HEK293T (cell line): ENCODE results near the gene OR10V1.

Experiments used
- CTCF ChIA-PET: fragments of 350-600 bp; formaldehyde crosslinking; extraction: SDS; loops from one replicate; lab custom pipeline; 2021; ENCODE audit warnings: antibody characterized with exemption, inconsistent platforms; lab: Yijun Ruan, JAX
- POLR2A ChIA-PET: fragments of 350-600 bp; formaldehyde crosslinking; extraction: SDS; loops from one replicate; lab custom pipeline; 2020; ENCODE audit warnings: antibody characterized with exemption, inconsistent platforms; lab: Yijun Ruan, JAX
- DNase-seq: peaks from one replicate; pipeline ENCODE4 v3.0.0; 2012; ENCODE audit warnings: mixed read lengths; ENCODE audit errors: extremely low spot score
- ARNT ChIP-seq: fragments of 450-650 bp; IDR thresholded peaks from 2 replicates; pipeline ENCODE4 v1.6.1; 2017; ENCODE audit warnings: mild to moderate bottlenecking
- BHLHE40 ChIP-seq: fragments of 450-650 bp; IDR thresholded peaks from 2 replicates; pipeline ENCODE4 v1.6.1; 2016; ENCODE audit warnings: mild to moderate bottlenecking, moderate library complexity, borderline replicate concordance
- CTBP1 ChIP-seq: fragments of 450-650 bp; IDR thresholded peaks from 2 replicates; pipeline ENCODE4 v1.6.1; 2016; ENCODE audit warnings: borderline replicate concordance
- ELF4 ChIP-seq: fragments of 450-650 bp; IDR thresholded peaks from 2 replicates; pipeline ENCODE4 v1.6.1; 2017; ENCODE audit warnings: antibody characterized with exemption
- FOXA1 ChIP-seq: fragments of 450-650 bp; IDR thresholded peaks from 2 replicates; pipeline ENCODE4 v1.6.1; 2016; ENCODE audit warnings: mild to moderate bottlenecking
- FOXK2 ChIP-seq: fragments of 450-650 bp; IDR thresholded peaks from 2 replicates; pipeline ENCODE4 v1.6.1; 2016; ENCODE audit warnings: mild to moderate bottlenecking
- FOXM1 ChIP-seq: fragments of 450-650 bp; IDR thresholded peaks from 2 replicates; pipeline ENCODE4 v1.6.1; 2017; ENCODE audit warnings: mild to moderate bottlenecking, borderline replicate concordance
- HDGF ChIP-seq: fragments of 450-650 bp; IDR thresholded peaks from 2 replicates; pipeline ENCODE4 v1.6.1; 2017; ENCODE audit warnings: antibody characterized with exemption, borderline replicate concordance
- L3MBTL2 ChIP-seq: fragments of 450-650 bp; conservative IDR thresholded peaks from 2 replicates; pipeline ENCODE4 v1.6.1; 2016; ENCODE audit warnings: mild to moderate bottlenecking
- LEF1 ChIP-seq: fragments of 450-650 bp; IDR thresholded peaks from 2 replicates; pipeline ENCODE4 v1.6.1; 2017; ENCODE audit warnings: mild to moderate bottlenecking, borderline replicate concordance
- NFRKB ChIP-seq: fragments of 450-650 bp; IDR thresholded peaks from 2 replicates; pipeline ENCODE4 v1.6.1; 2016; ENCODE audit warnings: mild to moderate bottlenecking, moderate library complexity
- PKNOX1 ChIP-seq: fragments of 450-650 bp; IDR thresholded peaks from 2 replicates; pipeline ENCODE4 v1.6.1; 2016
- SP1 ChIP-seq: fragments of 450-650 bp; IDR thresholded peaks from 2 replicates; pipeline ENCODE4 v1.6.1; 2017
- SUZ12 ChIP-seq: fragments of 450-650 bp; IDR thresholded peaks from 2 replicates; pipeline ENCODE4 v1.6.1; 2016; ENCODE audit warnings: mild to moderate bottlenecking
- TARDBP ChIP-seq: fragments of 450-650 bp; IDR thresholded peaks from 2 replicates; pipeline ENCODE4 v1.6.1; 2016
- ZNF384 ChIP-seq: fragments of 450-650 bp; IDR thresholded peaks from 2 replicates; pipeline ENCODE4 v1.6.1; 2016

The OR10V1 gene

GRCh38 chr11:59756558-59756840 lies 42.9 kb upstream of the OR10V1 start:
- CTCF ChIA-PET: interaction anchor here (2.7 kb wide), 1 partner anchor 44 kb away, joined by 19 read pairs; no protein-coding TSS in a partner anchor
- POLR2A ChIA-PET: interaction anchor here (1.3 to 4.1 kb wide), 3 partner anchors 10 to 53 kb away, joined by 5 to 22 read pairs (median 11); partner anchors contain the start of gene MRPL16
- DNase-seq: no peak
- TF ChIP-seq SUZ12 (no peak), SP1 (no peak), L3MBTL2 (no peak), BHLHE40 (no peak), FOXM1 (no peak), TARDBP (no peak), ZNF384 (no peak), LEF1 (no peak), ARNT (no peak), PKNOX1 (no peak), ELF4 (no peak), FOXA1 (no peak), FOXK2 (no peak), HDGF (no peak), NFRKB (no peak), CTBP1 (no peak)

DNA sequence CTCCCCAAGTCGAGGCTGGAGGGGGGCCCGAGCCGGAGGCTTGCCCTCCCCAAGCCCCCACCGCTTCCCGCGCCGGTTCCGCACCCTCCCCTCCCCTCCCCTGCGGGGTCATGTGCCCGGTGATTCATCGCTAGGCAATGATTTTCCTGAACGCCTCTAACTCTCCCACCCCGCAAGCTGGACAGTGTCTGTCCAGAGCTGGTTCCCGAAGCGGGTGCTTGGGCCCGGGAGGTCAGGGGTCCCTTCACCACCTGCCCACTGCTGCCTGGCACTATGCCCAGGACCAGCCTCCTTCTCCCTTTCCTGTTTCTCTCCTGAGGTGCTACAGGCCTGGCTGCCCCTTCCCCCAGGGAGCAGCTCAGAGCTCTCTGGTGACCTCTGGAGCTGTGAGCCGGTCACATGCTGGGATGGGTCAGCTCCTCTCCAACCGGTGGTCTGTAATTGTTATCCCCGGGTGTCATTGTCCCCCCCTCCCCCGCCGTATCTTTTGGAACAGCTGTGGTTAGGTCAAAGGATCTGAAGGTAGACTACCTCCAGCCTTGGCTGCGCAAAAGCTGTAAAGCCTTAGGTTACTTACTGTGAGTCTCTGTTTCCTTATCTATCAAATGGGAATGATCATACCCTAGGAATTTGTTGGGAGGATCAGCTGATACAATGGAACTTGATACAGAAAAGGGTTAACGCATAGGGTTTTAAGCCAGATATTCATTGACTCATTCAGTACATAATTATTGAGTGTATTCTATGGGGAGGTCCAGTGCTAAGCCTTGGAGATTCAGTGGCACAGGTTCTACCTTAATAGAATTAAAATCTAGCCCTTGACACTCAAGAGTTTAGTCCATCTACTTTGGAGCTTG lies 42.3 kb upstream of the OR10V1 start:
- DNase-seq: peak; percentile 53
- CTCF ChIA-PET: interaction anchor here (1.9 to 2.7 kb wide), 2 partner anchors 42 to 45 kb away, joined by 7 to 19 read pairs; no protein-coding TSS in a partner anchor
- POLR2A ChIA-PET: interaction anchor here (0.7 to 4.1 kb wide), 9 partner anchors 11 to 140 kb away, joined by 3 to 22 read pairs (median 5); partner anchors contain the start of genes MRPL16, OSBP and PATL1
- TF ChIP-seq L3MBTL2 (no peak), SP1 (no peak), SUZ12 (no peak), PKNOX1 (no peak), ARNT (no peak), FOXA1 (no peak), FOXK2 (no peak), LEF1 (no peak), ELF4 (no peak), NFRKB (no peak), HDGF (no peak), FOXM1 (no peak), BHLHE40 (no peak), CTBP1 (no peak), ZNF384 (no peak)

GRCh38 chr11:59754859-59755700 lies 41.4 kb upstream of the OR10V1 start, which contains the start of gene STX3:
Gene STX3 (plus strand): TSS chr11:59755376. CDS start chr11:59755606, 230 bp downstream.
- ChIA-PET POLR2A (interaction anchor here (0.7 to 4.1 kb wide), 9 partner anchors 16 to 139 kb away, joined by 3 to 22 read pairs (median 4); partner anchors contain the start of genes MRPL16, OSBP and PATL1), CTCF (interaction anchor here (0.6 to 2.7 kb wide), 6 partner anchors 10 to 86 kb away, joined by 3 to 19 read pairs (median 6); partner anchors contain the start of gene PATL1)
- DNase-seq: peak; percentile 80
- TF ChIP-seq ARNT: no peak
- TF ChIP-seq FOXM1: peak; percentile 49; the same call in 1 of the 2 replicates
- TF ChIP-seq ELF4: no peak
- no peak for TF ChIP-seq BHLHE40

DNA sequence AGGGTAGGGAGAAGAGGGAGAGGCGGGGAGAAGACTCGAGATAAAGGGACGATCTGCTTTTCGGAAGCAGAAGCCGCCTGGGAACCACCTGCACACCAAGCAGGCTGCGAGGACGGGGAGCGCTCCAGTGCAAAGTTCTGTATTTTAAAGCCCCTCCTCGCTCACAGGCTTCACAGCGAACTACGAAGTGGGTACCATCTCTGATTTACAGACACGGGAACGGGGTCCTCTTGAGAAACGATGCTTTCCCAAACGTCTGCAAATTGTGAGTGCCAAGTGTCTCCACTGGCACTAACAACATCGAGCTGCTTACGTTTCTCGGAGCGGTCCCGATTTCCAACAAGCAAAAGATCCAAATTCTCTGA lies 40.8 kb upstream of the OR10V1 start:
- ChIA-PET POLR2A (interaction anchor here (1.0 to 4.1 kb wide), 5 partner anchors 17 to 85 kb away, joined by 3 to 22 read pairs (median 11); partner anchors contain the start of genes MRPL16 and PATL1), CTCF (interaction anchor here (0.6 to 2.7 kb wide), 6 partner anchors 10 to 85 kb away, joined by 3 to 19 read pairs (median 6); partner anchors contain the start of gene PATL1)
- TF ChIP-seq L3MBTL2: peak; percentile 64; the same call in 1 of the 2 replicates
- TF ChIP-seq ZNF384: no peak
- DNase-seq: peak; percentile 26

- DNase-seq: peak; percentile 87
- TF ChIP-seq ZNF384: no peak
- TF ChIP-seq ELF4: no peak
- no peak for TF ChIP-seq CTBP1
- no peak for TF ChIP-seq BHLHE40
- no peak for TF ChIP-seq TARDBP
- TF ChIP-seq SUZ12: no peak
- TF ChIP-seq SP1: no peak
- TF ChIP-seq HDGF: no peak
- TF ChIP-seq FOXA1: no peak
- TF ChIP-seq NFRKB: no peak
- no peak for TF ChIP-seq FOXM1
- no peak for TF ChIP-seq FOXK2
- TF ChIP-seq L3MBTL2: no peak; the same call in none of the 2 replicates
- no peak for TF ChIP-seq ARNT
- TF ChIP-seq PKNOX1: no peak
- TF ChIP-seq LEF1: no peak
- POLR2A ChIA-PET: interaction anchor here (4.1 kb wide), 1 partner anchor 56 kb away, joined by 22 read pairs; the partner anchor contains the start of gene MRPL16
- CTCF ChIA-PET: interaction anchor here (0.6 to 2.7 kb wide), 6 partner anchors 9 to 85 kb away, joined by 3 to 19 read pairs (median 6); partner anchors contain the start of gene PATL1
These were observed 40.2 kb upstream of the OR10V1 start for GRCh38 chr11:59753650-59754493.
